Measurements from ENCODE around the gene OCEL1. TPM values are rescaled to one million over a fixed set of nuclear protein-coding genes. Genes with fewer than 3 reads are reported as not detected.

OCEL1 gene
- total and polyA plus RNA-seq, 7 experiments from 2014 or later, result 21.8 to 41.1 (median 31.2) TPM

GRCh38 chr19:17255150-17255621 lies 29.2 kb downstream of the OCEL1 start:
- Histone ChIP-seq H3K9me3 (ENCODE audit: control insufficient read depth in 2 of 3, low read length in 3 of 3) (no peaks in the 10 kb centered on the region), H3K27me3 (ENCODE audit: control insufficient read depth in 2 of 2, insufficient read depth in 2 of 2, low read length in 2 of 2) (no peaks in the 10 kb centered on the region), H3K4me1 (ENCODE audit: control insufficient read depth in 2 of 2, insufficient read depth in 2 of 2, low read length in 2 of 2) (no peaks in the 10 kb centered on the region), H3K27ac (ENCODE audit: low read depth, low read length) (no peak overlapping the region), H3K36me3 (ENCODE audit: control insufficient read depth in 2 of 3, insufficient read depth in 3 of 3, low read length in 3 of 3) (no peaks in the 10 kb centered on the region), H3K4me3 (ENCODE audit: low read length) (no peak overlapping the region)
- ChIA-PET POLR2A (interaction anchor here (0.6 to 1.0 kb wide), 3 partner anchors 19 to 178 kb away, joined by 3 to 4 read pairs (median 3); partner anchors contain the start of gene OCEL1), CTCF (interaction anchor here (0.6 to 1.3 kb wide), 2 partner anchors 28 to 130 kb away, joined by 3 to 5 read pairs; no protein-coding TSS in a partner anchor)
- ATAC-seq (no peak), DNase-seq (no peak)
- intact Hi-C loops (cut with micrococcal nuclease), result no loop called here
- no peak overlapping the region for H3K4me3 Mint-ChIP-seq
- H3K27ac Mint-ChIP-seq, result no peak overlapping the region
- H3K4me1 Mint-ChIP-seq, result no peaks in the 10 kb centered on the region
- no peaks in the 10 kb centered on the region for H3K9me3 Mint-ChIP-seq
- no peaks in the 10 kb centered on the region for H3K36me3 Mint-ChIP-seq
- no peaks in the 10 kb centered on the region for H3K27me3 Mint-ChIP-seq

GRCh38 chr19:17256130-17256529 lies 30.1 kb downstream of the OCEL1 start:
- Mint-ChIP-seq H3K9me3 (no peaks in the 10 kb centered on the region), H3K27me3 (no peaks in the 10 kb centered on the region)

GRCh38 chr19:17259118-17259780 lies 33.2 kb downstream of the OCEL1 start:
- H3K4me3 ChIP-seq (ENCODE audit: low read length), result no peak overlapping the region
- ATAC-seq, result no peak
- no peaks in the 10 kb centered on the region for H3K36me3 ChIP-seq (ENCODE audit: control insufficient read depth in 2 of 3, insufficient read depth in 3 of 3, low read length in 3 of 3)
- H3K27me3 Mint-ChIP-seq, result no peaks in the 10 kb centered on the region
- no peaks in the 10 kb centered on the region for H3K9me3 Mint-ChIP-seq
- CTCF ChIA-PET, result interaction anchor here (0.8 to 6.0 kb wide), 9 partner anchors 9 to 193 kb away, joined by 3 to 36 read pairs (median 3); partner anchors contain the start of gene ANKLE1
- no peaks in the 10 kb centered on the region for H3K9me3 ChIP-seq (ENCODE audit: control insufficient read depth in 2 of 3, low read length in 3 of 3)
- POLR2A ChIA-PET, result interaction anchor here (0.6 to 3.5 kb wide), 6 partner anchors 8 to 112 kb away, joined by 3 to 11 read pairs (median 5); partner anchors contain the start of genes ANKLE1 and BABAM1
- intact Hi-C loops (cut with micrococcal nuclease), result no loop called here
- no peaks in the 10 kb centered on the region for H3K4me1 ChIP-seq (ENCODE audit: control insufficient read depth in 2 of 2, insufficient read depth in 2 of 2, low read length in 2 of 2)
- H3K27ac Mint-ChIP-seq, result no peak overlapping the region
- no peaks in the 10 kb centered on the region for H3K36me3 Mint-ChIP-seq
- no peak overlapping the region for H3K27ac ChIP-seq (ENCODE audit: low read depth, low read length)
- H3K4me1 Mint-ChIP-seq, result peaks cover 4 to 8% (median 6%) of the 10 kb centered on the region in 7 donors
- no peak overlapping the region for H3K4me3 Mint-ChIP-seq
- no peaks in the 10 kb centered on the region for H3K27me3 ChIP-seq (ENCODE audit: control insufficient read depth in 2 of 2, insufficient read depth in 2 of 2, low read length in 2 of 2)
- DNase-seq, result no peak

More at GRCh38 chr19:17256130-17256529, 30.1 kb downstream of the OCEL1 start:
- no peaks in the 10 kb centered on the region for H3K9me3 ChIP-seq (ENCODE audit: control insufficient read depth in 2 of 3, low read length in 3 of 3)
- no peaks in the 10 kb centered on the region for H3K4me1 ChIP-seq (ENCODE audit: control insufficient read depth in 2 of 2, insufficient read depth in 2 of 2, low read length in 2 of 2)
- H3K36me3 ChIP-seq (ENCODE audit: control insufficient read depth in 2 of 3, insufficient read depth in 3 of 3, low read length in 3 of 3), result no peaks in the 10 kb centered on the region
- no peak overlapping the region for H3K4me3 ChIP-seq (ENCODE audit: low read length)
- intact Hi-C loops (cut with micrococcal nuclease), result no loop called here
- ATAC-seq (no peak), DNase-seq (no peak)
- POLR2A ChIA-PET, result interaction anchor here (0.6 to 1.4 kb wide), 3 partner anchors 10 to 79 kb away, joined by 3 to 8 read pairs (median 3); partner anchors contain the start of gene BABAM1
- H3K4me3 Mint-ChIP-seq, result no peak overlapping the region
- peaks cover 4 to 7% (median 5%) of the 10 kb centered on the region in 7 donors for H3K4me1 Mint-ChIP-seq
- no peak overlapping the region for H3K27ac Mint-ChIP-seq
- H3K27me3 ChIP-seq (ENCODE audit: control insufficient read depth in 2 of 2, insufficient read depth in 2 of 2, low read length in 2 of 2), result no peaks in the 10 kb centered on the region
- no peak overlapping the region for H3K27ac ChIP-seq (ENCODE audit: low read depth, low read length)
- H3K36me3 Mint-ChIP-seq, result no peaks in the 10 kb centered on the region
- CTCF ChIA-PET, result interaction anchor here (1.3 kb wide), 1 partner anchor 27 kb away, joined by 3 read pairs; no protein-coding TSS in a partner anchor

- H3K4me3 Mint-ChIP-seq, result no peak overlapping the region
- ChIA-PET CTCF (interaction anchor here (0.6 to 6.0 kb wide), 10 partner anchors 23 to 893 kb away, joined by 3 to 36 read pairs (median 3); partner anchors contain the start of gene ANKLE1), POLR2A (interaction anchor here (0.6 to 3.5 kb wide), 5 partner anchors 12 to 111 kb away, joined by 3 to 11 read pairs (median 3); partner anchors contain the start of gene ANKLE1)
- no peaks in the 10 kb centered on the region for H3K9me3 ChIP-seq (ENCODE audit: control insufficient read depth in 2 of 3, low read length in 3 of 3)
- peaks cover 5 to 14% (median 13%) of the 10 kb centered on the region in 7 donors for H3K4me1 Mint-ChIP-seq
- H3K27me3 ChIP-seq (ENCODE audit: control insufficient read depth in 2 of 2, insufficient read depth in 2 of 2, low read length in 2 of 2), result no peaks in the 10 kb centered on the region
- H3K9me3 Mint-ChIP-seq, result no peaks in the 10 kb centered on the region
- ATAC-seq (no peak), DNase-seq (no peak)
- H3K36me3 ChIP-seq (ENCODE audit: control insufficient read depth in 2 of 3, insufficient read depth in 3 of 3, low read length in 3 of 3), result no peaks in the 10 kb centered on the region
- peaks cover 0 to 6% of the 10 kb centered on the region in 2 donors for H3K4me1 ChIP-seq (ENCODE audit: control insufficient read depth in 2 of 2, insufficient read depth in 2 of 2, low read length in 2 of 2)
- no peaks in the 10 kb centered on the region for H3K27me3 Mint-ChIP-seq
- no peaks in the 10 kb centered on the region for H3K36me3 Mint-ChIP-seq
- no peak overlapping the region for H3K27ac Mint-ChIP-seq
- intact Hi-C loops (cut with micrococcal nuclease), result loop anchor here (1.0 to 2.0 kb wide), 3 partner anchors 13 to 131 kb away; no protein-coding TSS in a partner anchor
- no peak overlapping the region for H3K4me3 ChIP-seq (ENCODE audit: low read length)
- no peak overlapping the region for H3K27ac ChIP-seq (ENCODE audit: low read depth, low read length)
Observed at GRCh38 chr19:17259934-17260333, 33.9 kb downstream of the OCEL1 start.

- Histone ChIP-seq H3K4me3 (ENCODE audit: low read length) (no peak overlapping the region), H3K27ac (ENCODE audit: low read depth, low read length) (no peak overlapping the region), H3K36me3 (ENCODE audit: control insufficient read depth in 2 of 3, insufficient read depth in 3 of 3, low read length in 3 of 3) (no peaks in the 10 kb centered on the region), H3K27me3 (ENCODE audit: control insufficient read depth in 2 of 2, insufficient read depth in 2 of 2, low read length in 2 of 2) (no peaks in the 10 kb centered on the region), H3K4me1 (ENCODE audit: control insufficient read depth in 2 of 2, insufficient read depth in 2 of 2, low read length in 2 of 2) (peaks cover 0 to 10% of the 10 kb centered on the region in 2 donors), H3K9me3 (ENCODE audit: control insufficient read depth in 2 of 3, low read length in 3 of 3) (no peaks in the 10 kb centered on the region)
- ATAC-seq, result peak; percentile 100
- intact Hi-C loops (cut with micrococcal nuclease), result loop anchor here (1.0 to 2.0 kb wide), 6 partner anchors 14 to 194 kb away; no protein-coding TSS in a partner anchor
- Mint-ChIP-seq H3K4me3 (no peak overlapping the region), H3K36me3 (no peaks in the 10 kb centered on the region), H3K27ac (peak overlapping the region in 3 of 9 donors; percentile 2 to 82 (median 24)), H3K4me1 (peaks cover 5 to 14% (median 13%) of the 10 kb centered on the region in 7 donors), H3K9me3 (no peaks in the 10 kb centered on the region), H3K27me3 (no peaks in the 10 kb centered on the region)
- DNase-seq, result peak; percentile 76 to 90 (median 86)
- POLR2A ChIA-PET, result interaction anchor here (3.5 kb wide), 1 partner anchor 21 kb away, joined by 11 read pairs; the partner anchor contains the start of gene ANKLE1
- CTCF ChIA-PET, result interaction anchor here (0.6 to 6.0 kb wide), 9 partner anchors 22 to 894 kb away, joined by 3 to 36 read pairs (median 3); partner anchors contain the start of gene ANKLE1
Observed at GRCh38 chr19:17260842-17261325, 34.9 kb downstream of the OCEL1 start.

- intact Hi-C loops (cut with micrococcal nuclease), result no loop called here
- Histone ChIP-seq H3K4me1 (ENCODE audit: control insufficient read depth in 2 of 2, insufficient read depth in 2 of 2, low read length in 2 of 2) (peaks cover 0 to 10% of the 10 kb centered on the region in 2 donors), H3K4me3 (ENCODE audit: low read length) (no peak overlapping the region), H3K27ac (ENCODE audit: low read depth, low read length) (no peak overlapping the region), H3K9me3 (ENCODE audit: control insufficient read depth in 2 of 3, low read length in 3 of 3) (no peaks in the 10 kb centered on the region), H3K27me3 (ENCODE audit: control insufficient read depth in 2 of 2, insufficient read depth in 2 of 2, low read length in 2 of 2) (no peaks in the 10 kb centered on the region), H3K36me3 (ENCODE audit: control insufficient read depth in 2 of 3, insufficient read depth in 3 of 3, low read length in 3 of 3) (no peaks in the 10 kb centered on the region)
- Mint-ChIP-seq H3K4me3 (no peak overlapping the region), H3K9me3 (peaks cover 0 to 4% (median 0%) of the 10 kb centered on the region in 11 donors), H3K27me3 (peaks cover 0 to 2% (median 0%) of the 10 kb centered on the region in 5 donors), H3K4me1 (peaks cover 6 to 25% (median 19%) of the 10 kb centered on the region in 7 donors), H3K36me3 (no peaks in the 10 kb centered on the region), H3K27ac (peak overlapping the region in 1 of 9 donors; percentile 48)
- ChIA-PET CTCF (interaction anchor here (0.7 to 6.0 kb wide), 4 partner anchors 20 to 962 kb away, joined by 3 to 36 read pairs (median 6); partner anchors contain the start of gene ANKLE1), POLR2A (no interaction called here)
- DNase-seq, result no peak
- ATAC-seq, result no peak
Observed at GRCh38 chr19:17262557-17262956, 36.5 kb downstream of the OCEL1 start.
